Iris pigment epithelial cell (primary cell): ENCODE data around the gene PRICKLE1.

ENCODE experiments used
- DNase-seq: peaks from one replicate; pipeline ENCODE4 v3.0.0-alpha.2; 2011; ENCODE audit warnings: low read depth

PRICKLE1 gene

DNA sequence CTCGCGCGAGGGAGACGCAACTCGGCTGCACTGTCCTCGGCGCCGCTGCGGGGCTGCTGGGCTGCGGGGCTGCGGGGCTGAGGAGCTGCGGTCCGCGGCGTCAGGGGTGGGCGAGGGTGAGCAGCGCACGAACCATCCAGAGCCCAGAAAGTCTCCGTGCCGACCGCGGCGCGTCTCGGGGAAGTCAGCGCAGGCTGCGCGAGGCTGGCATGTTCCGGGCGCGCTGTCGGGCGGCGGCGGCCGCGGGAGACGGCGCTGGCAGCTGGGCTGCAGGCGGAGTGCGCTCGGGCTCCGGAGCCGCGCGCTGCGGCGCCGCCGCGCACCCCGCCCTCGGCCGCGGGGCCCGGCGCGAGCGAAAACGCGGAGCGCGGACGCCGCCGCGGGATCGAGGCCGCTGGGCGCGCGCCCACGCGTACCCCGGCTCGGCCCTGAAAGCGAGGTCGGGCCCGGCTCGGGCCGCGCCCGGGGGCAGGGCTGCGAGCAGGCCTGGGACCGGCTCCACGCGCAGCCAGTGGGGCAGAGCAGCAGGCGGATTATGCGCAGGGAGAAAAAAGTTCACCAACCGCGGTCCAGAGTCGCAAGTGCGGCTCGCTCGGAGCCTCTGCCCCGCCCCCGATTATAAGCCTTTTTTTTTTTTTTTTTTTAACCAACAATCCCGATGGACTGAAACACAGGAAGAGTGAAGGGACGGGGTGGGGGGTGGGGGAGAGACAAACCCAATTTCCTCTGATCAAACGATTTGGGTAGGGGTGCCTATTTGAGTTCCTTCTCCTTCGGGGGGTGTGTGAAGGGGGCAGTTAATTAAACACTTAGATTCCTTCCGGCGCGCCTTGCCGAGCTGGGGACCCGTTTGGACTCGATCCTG is at the start of gene PRICKLE1:
TSS of gene PRICKLE1 (minus strand) at position 282 of the 865 bp plus-strand sequence. CDS start 117,230 bp downstream, outside the sequence.
- peak; percentile 64 for DNase-seq

GRCh38 chr12:42638697-42639096 is 49.2 kb upstream of the PRICKLE1 start:
- DNase-seq, result no peak

GRCh38 chr12:42638011-42638410 is 48.5 kb upstream of the PRICKLE1 start:
- no peak for DNase-seq

- DNase-seq, result no peak
These were observed 47.4 kb upstream of the PRICKLE1 start for GRCh38 chr12:42636993-42637392.

GRCh38 chr12:42633594-42633993 is 44.0 kb upstream of the PRICKLE1 start:
- no peak for DNase-seq

DNA sequence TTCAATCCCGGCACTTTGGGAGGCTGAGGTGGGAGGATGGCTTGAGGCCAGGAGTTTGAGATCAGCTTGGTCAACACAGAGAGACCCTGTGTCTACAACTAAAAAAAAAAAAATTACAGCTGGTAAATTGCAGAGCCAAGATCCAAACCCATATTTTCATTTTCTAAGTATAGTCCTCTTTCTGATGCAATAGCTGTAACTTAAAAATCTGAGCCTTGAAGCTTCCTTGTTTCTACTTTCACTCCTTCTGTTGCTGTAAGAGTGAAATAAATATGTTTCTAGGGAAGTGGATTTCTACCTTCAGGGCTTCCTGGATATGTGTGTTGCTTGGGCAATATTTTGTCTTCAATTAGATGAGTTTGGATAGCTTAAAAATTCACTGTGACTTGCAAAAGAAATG is 42.0 kb upstream of the PRICKLE1 start:
- no peak for DNase-seq

- DNase-seq, result no peak
These were observed 40.8 kb upstream of the PRICKLE1 start for GRCh38 chr12:42630314-42630713.

- no peak for DNase-seq
These were observed 37.6 kb upstream of the PRICKLE1 start for GRCh38 chr12:42627151-42627550.

DNA sequence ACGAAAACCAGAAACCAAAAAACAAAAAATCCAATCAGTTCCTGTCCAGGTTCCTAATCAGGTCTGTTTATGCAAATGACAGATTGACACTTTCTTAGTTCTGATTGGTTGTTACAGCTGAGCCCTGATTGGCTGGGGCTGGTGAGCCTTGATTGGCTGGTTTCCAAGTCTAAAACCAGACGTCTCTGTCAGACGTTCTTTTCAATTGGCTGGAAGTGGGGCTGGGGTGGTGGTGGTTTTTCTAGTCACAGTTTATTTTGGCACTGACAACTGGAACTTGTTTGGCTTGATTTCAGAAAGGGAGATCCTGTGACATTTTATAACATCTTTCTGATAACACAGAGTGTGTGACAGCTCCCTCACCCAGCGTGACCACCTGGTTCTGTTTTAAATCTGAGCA is 36.1 kb upstream of the PRICKLE1 start:
- DNase-seq, result no peak

- no peak for DNase-seq
These were observed 28.1 kb upstream of the PRICKLE1 start for GRCh38 chr12:42617622-42618021.

- DNase-seq, result no peak
These were observed 25.5 kb upstream of the PRICKLE1 start for GRCh38 chr12:42615006-42615405.

- DNase-seq, result peak; percentile 5
These were observed 22.7 kb upstream of the PRICKLE1 start for GRCh38 chr12:42612231-42612613.

DNA sequence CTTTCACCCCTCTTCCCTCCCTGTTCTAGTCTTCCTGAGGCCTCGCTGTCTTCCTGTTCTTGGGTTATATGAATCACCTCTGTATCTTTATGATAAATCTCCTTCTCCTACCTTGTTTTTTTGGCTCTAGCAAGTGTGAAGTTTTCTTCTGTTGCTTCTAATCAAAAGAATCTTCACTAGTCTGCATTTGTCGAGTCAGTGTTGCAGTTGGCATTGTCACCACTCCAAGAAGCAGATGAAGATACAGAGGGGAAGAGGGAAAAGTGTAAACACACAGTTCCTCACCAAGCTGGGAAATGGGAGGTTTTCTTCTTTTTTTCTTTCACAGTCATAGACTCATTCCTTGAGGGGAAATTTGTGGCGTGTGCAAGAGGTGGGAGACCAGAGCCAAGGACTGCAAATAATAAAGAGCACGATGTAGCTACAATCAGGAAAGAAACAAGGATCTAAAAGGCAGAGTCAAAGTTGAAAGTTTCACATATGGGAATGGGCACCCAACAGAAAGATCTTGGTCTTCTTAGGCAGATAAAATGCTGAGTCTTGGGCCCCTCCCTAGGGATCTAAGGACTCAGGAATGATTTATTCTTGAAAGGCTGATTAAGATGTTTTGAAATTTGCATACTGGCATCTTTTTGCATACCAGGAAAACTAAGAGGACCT is 22.2 kb upstream of the PRICKLE1 start:
- DNase-seq, result no peak

DNA sequence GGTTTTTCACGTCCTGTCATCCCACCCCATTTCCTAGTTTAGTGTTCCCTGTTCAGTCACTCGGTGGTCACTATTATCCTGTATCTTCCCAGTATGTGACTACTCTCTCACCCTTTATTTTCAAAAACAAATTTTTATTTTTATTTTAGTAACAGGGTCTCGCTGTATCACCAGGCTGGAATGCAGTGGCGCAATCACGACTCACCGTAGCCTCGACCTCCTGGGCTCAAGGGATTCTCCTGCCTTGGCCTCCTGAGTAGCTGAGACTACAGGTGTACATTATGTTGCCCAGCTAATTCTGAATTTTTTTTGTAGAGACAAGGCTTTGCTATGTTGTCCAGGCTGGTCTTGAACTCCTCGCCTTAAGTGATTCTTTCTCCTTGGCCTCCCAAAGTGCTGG is 20.1 kb upstream of the PRICKLE1 start:
- peak; percentile 57 for DNase-seq

DNA sequence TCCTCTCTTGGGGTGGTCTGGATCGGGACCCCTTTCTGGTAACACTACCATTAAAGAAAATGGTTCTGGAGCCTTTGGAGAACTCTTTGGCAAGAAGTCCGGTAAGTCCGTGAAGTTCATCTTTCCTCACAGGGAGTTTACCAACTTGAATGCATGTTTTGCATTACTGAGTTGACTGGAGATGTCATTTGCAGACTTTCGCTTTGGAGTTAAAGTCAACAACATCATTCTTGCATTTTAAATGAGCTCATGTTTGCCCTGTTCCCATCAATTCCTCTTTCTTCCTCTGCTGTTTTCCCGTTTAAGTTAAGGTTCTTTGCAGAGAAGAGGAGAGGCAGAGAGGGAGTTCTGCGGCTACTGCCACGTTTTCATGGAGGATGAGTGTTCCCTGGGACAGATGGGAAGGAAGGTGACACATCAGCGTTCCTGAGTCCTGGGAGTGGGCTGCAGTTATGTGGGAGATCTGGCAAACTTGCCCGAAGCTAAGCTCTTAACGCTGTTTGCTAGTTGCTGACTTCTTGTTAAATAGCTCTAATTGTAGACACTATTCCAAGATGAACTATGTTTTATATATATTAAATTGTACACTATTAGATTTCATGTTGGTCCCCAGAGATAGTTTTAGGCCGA is 18.8 kb upstream of the PRICKLE1 start:
- DNase-seq, result no peak

DNA sequence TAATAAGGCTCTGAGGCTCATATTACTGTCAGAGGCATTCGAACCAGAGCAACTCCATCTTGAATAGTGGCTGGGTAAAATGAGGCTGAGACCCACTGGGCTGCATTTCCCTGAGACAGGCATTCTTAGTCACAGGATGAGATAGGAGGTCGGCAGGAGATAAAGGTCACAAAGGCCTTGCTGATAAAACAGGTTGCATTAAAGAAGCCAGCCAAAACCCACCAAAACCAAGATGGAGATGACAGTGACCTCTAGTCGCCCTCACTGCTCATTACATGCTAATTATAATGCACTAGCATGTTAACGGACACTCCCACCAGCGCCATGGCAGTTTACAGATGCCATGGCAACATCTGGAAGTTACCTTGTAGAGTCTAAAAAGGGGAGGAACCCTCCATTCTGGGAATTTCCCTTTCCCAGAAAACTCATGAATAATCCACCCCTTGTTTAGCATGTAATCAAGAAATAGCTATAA is 18.1 kb upstream of the PRICKLE1 start:
- no peak for DNase-seq

- no peak for DNase-seq
These were observed 16.9 kb upstream of the PRICKLE1 start for GRCh38 chr12:42606471-42606870.

DNA sequence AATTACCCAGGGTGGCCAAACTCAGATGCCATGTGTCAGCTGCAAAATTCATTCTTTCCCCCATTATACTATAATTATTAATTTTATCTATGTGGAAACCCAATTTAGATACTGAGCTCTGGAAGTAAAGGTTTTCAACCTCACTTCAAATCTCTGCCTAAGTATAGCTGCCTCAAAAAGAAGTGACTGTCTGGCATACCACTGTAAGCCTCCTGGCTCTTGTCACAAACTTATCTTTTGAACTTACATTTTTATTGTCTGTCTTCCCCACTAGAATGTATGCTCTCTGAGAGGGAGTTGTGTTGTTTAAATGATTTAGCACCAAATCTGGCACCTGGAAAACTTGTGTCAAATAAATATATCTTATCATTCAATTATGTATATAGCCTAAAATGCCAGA is 16.1 kb upstream of the PRICKLE1 start:
- DNase-seq, result no peak

- DNase-seq, result no peak
These were observed 13.9 kb upstream of the PRICKLE1 start for GRCh38 chr12:42603246-42603990.

GRCh38 chr12:42593874-42594273 is 4.3 kb upstream of the PRICKLE1 start:
- no peak for DNase-seq

DNA sequence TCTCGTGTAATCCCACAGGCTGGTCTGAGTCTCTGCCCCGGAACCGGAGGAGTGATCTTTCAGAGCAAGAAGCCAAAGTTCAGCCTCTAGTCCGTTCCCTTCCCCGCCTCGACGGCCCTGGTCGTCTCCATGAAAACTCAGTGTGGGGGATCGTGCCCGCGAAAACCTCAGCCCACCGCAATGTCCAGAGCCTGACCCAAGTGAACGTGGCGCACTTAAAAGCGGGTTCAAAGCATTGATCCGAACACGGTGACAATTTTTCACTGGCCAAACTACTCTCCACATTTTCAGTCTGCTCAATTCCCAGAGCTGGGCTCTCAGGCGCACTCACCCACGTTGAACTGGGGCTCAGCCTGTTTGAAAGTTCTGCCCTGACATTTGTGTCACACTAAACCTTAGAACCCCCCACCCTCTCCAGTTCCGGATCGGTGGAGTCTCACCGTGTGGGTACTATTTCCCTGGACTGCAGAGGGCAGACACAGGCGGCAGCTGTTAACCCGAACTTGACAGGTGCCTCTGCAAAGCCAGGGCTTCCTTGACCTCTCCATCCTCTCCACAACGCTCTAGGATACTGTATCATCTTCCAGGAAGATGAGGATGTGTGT is 886 bp upstream of the PRICKLE1 start:
- no peak for DNase-seq
